Astrocyte of the cerebellum (primary cell): ENCODE data around the gene SGIP1.

Experiments
- DNase-seq: peaks from one replicate; pipeline ENCODE4 v3.0.0-alpha.2; 2011; ENCODE audit warnings: low read depth
- H3K4me3 ChIP-seq: 2 replicates; pipeline ENCODE4 v1.5.1; 2011; ENCODE audit warnings: mild to moderate bottlenecking, low read depth, low read length, moderate library complexity
- CTCF ChIP-seq: IDR thresholded peaks from 2 replicates; pipeline ENCODE4 v1.5.1; 2012; ENCODE audit warnings: low read length, low read depth, moderate library complexity, mild to moderate bottlenecking; ENCODE audit errors: missing control alignments
- in situ Hi-C: cut with HindIII; loops from 2 replicates; pipeline ENCODE4 v1.10.0; 2017; ENCODE audit warnings: low sequenced_read_pairs

Gene SGIP1

GRCh38 chr1:66599346-66599745, 65.4 kb downstream of the SGIP1 start:
- no peak for DNase-seq
- no peak overlapping the region for H3K4me3 ChIP-seq
- in situ Hi-C loops, result no loop called here
- TF ChIP-seq CTCF, result no peak

DNA sequence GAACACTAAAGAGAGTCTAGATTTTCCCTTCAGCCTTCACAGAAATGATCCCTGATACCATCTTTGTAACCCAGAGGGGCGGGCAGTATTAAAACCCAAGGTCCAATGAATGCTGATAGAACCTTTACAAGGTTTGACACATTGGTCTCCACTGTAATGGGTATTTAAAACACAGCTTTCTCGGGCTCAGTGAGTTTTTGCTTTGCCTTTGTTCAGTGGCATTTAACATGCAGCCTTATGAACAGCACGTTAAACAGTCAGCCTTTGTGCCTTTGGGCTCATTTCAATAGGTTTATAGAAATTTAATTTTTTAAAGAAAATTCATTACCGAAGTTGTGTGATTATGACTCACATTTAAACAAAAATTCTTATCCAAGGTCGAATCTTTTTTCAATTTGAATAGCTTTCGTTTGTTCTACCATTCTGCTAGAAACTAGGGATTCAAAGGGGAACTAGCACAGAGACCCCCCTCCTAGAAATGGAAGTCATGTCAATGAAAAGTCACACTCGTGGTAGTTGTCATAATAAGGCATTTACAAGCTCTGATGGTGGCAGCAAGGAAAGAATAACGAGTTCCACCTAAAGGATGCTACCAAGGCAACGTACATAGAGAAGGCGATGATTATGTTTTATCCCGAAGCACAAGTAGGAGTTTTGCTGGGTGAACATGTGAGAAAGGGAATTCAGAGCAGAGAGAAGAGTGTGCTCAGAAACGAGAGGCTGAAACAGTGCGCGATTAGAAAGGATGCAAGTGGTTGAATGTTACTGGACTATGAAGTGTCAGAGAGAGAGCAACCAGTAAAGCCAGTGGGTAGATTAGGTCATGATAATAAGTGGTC, 66.2 kb downstream of the SGIP1 start:
- in situ Hi-C loops, result no loop called here
- TF ChIP-seq CTCF, result no peak
- DNase-seq, result no peak
- H3K4me3 ChIP-seq, result no peak overlapping the region

- H3K4me3 ChIP-seq, result no peak overlapping the region
- no peak for TF ChIP-seq CTCF
- in situ Hi-C loops, result no loop called here
- DNase-seq, result no peak
Observed at GRCh38 chr1:66605419-66605997, 71.6 kb downstream of the SGIP1 start.

DNA sequence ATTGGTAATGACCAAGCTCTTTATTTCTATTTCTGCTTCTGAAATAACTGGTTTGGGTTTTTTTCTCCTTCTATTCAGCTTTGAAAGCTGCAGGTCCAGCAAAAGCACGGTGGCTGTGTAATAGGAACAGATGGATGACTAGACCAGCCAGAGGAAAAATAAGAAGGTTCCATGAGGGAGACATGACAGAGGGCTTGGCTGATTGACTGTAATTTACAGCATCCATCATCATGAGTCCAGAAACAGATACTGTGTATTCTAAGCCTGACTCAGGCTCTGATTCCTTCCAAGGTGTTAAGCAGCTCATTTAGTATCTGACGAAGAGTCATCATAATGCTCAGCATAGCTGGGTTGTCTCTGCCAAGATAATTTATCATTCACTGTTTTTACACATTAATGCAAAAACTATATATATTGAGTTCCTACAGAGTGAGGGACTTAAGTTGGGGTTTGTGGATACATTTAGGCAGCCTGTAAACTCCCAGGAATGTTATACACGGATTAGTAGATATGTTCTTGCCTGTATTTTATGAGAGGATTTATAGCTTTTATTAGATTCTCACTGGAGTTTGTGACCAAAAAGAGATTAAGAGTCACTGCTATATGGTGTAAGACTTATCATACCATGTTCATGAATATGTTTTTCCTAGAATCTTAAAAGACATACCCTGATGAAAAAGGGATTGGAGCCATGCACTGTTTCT, 72.6 kb downstream of the SGIP1 start:
- in situ Hi-C loops, result no loop called here
- no peak for DNase-seq
- TF ChIP-seq CTCF, result no peak
- H3K4me3 ChIP-seq, result no peak overlapping the region

DNA sequence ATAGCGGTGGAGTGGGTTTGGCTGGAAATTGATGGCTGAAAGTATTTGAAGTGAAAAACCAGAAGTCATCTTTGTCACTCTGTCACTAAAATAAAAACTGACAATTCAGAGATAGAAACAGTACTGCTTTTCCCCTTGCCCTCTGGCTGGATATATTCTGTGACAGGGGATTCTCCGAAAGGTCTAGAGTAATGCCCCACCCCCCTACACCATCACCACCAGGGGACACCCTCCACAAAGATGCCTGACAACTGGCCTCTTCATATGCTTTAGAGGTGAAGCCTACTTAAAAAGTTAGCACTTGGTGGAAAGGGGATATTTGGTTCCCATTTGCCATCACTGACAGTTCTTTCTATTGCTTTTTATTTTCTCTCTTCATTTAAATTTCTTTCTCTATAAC, 73.5 kb downstream of the SGIP1 start:
- no peak for TF ChIP-seq CTCF
- DNase-seq, result no peak
- in situ Hi-C loops, result no loop called here
- H3K4me3 ChIP-seq, result no peak overlapping the region

DNA sequence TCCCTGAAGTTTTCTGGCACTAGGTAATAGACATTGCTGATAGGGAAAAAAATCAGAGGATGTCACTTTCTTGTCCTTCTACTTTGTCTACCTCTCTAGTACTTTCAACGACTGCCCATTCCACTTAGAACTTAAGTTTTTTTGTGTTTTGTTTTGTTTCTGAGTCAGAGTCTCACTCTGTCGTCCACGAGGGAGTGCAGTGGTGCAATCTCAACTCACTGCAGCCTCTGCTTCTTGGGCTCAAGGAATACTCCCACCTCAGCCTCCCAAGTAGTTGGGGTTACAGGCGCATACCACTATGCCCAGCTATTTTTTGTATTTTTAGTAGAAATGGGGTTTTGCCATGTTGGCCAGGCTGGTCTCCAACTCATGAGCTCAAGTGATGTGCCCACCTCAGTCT, 79.2 kb downstream of the SGIP1 start:
- no peak overlapping the region for H3K4me3 ChIP-seq
- no peak for DNase-seq
- in situ Hi-C loops, result no loop called here
- TF ChIP-seq CTCF, result no peak
